Right lobe of liver (tissue), 4 donors: ENCODE data around the gene MYO18A.

Experiments
- CTCF ChIP-seq, 4 donors: fragments of 200-600 bp in 3 of 4; fragments of 450-650 bp in 1 of 4; IDR thresholded peaks; one replicate each; pipeline versions ENCODE4 v1.5.1 to v1.8.0; 2016 to 2022; ENCODE audit warnings: antibody characterized with exemption in 4 of 4, mild to moderate bottlenecking in 2 of 4
- POLR2A ChIP-seq: fragments of 450-650 bp; IDR thresholded peaks from one replicate; pipeline ENCODE4 v1.6.1; 2017; ENCODE audit warnings: antibody characterized with exemption, mild to moderate bottlenecking
- donor health status: DM: no; HTN: no; CAD: no.
- donor health status: DM: no; HTN: no; CAD: no.
- donor health status: DM: no; HTN: yes; CAD: no.

GRCh38 chr17:29096094-29096493 lies 84.1 kb downstream of the MYO18A start:
- TF ChIP-seq CTCF (IDR thresholded peaks at IDR 0.05), result no peak
- TF ChIP-seq POLR2A, result no peak
